Subcutaneous abdominal adipose tissue (tissue), 5 donors: ENCODE measurements around the gene ADM5.

Experiments
- H3K27ac ChIP-seq: one replicate; pipeline ENCODE4 v1.7.0; 2013; ENCODE audit warnings: low read depth, mild to moderate bottlenecking, inconsistent platforms, low read length, moderate library complexity
- H3K27me3 ChIP-seq, 5 donors: one replicate each; pipeline ENCODE4 v1.7.0; 2013; ENCODE audit warnings: low read length in 5 of 5, inconsistent platforms in 1 of 5; ENCODE audit not compliant: control insufficient read depth in 5 of 5, insufficient read depth in 4 of 5
- H3K36me3 ChIP-seq, 5 donors: one replicate each; pipeline ENCODE4 v1.7.0; 2013; ENCODE audit warnings: low read length in 5 of 5; ENCODE audit not compliant: control insufficient read depth in 5 of 5, insufficient read depth in 5 of 5
- H3K4me1 ChIP-seq, 5 donors: one replicate each; pipeline ENCODE4 v1.7.0; 2013; ENCODE audit warnings: low read length in 5 of 5, mild to moderate bottlenecking in 3 of 5, moderate library complexity in 1 of 5; ENCODE audit not compliant: control insufficient read depth in 5 of 5, insufficient read depth in 5 of 5
- H3K4me3 ChIP-seq, 5 donors: one replicate each; pipeline ENCODE4 v1.7.0; 2013; ENCODE audit warnings: low read length in 5 of 5, low read depth in 1 of 5
- H3K9ac ChIP-seq, 5 donors: one replicate each; pipeline ENCODE4 v1.7.0; 2013; ENCODE audit warnings: low read length in 5 of 5, mild to moderate bottlenecking in 4 of 5, moderate library complexity in 3 of 5
- H3K9me3 ChIP-seq, 5 donors: one replicate each; pipeline ENCODE4 v1.7.0; 2013; ENCODE audit warnings: low read length in 5 of 5; ENCODE audit not compliant: control insufficient read depth in 5 of 5
- donor health status: healthy.
- donor health status: healthy.
- donor health status: healthy.
- donor health status: healthy.
- donor health status: healthy.

ADM5 gene

GRCh38 chr19:49651029-49651819 lies 38.2 kb upstream of the ADM5 start:
- Histone ChIP-seq H3K27me3 (no peaks in the 10 kb centered on the region), H3K4me1 (no peaks in the 10 kb centered on the region), H3K36me3 (peaks cover 0 to 89% (median 79%) of the 10 kb centered on the region in 5 donors)

GRCh38 chr19:49651820-49652550 lies 37.4 kb upstream of the ADM5 start:
- no peaks in the 10 kb centered on the region for H3K9me3 ChIP-seq
- H3K27me3 ChIP-seq = no peaks in the 10 kb centered on the region
- H3K4me3 ChIP-seq = no peak overlapping the region
- no peak overlapping the region for H3K9ac ChIP-seq
- peaks cover 0 to 89% (median 79%) of the 10 kb centered on the region in 5 donors for H3K36me3 ChIP-seq
- H3K27ac ChIP-seq = no peak overlapping the region
- no peaks in the 10 kb centered on the region for H3K4me1 ChIP-seq

More at GRCh38 chr19:49651029-49651819, 38.2 kb upstream of the ADM5 start:
- Histone ChIP-seq H3K27ac (no peak overlapping the region), H3K9ac (no peak overlapping the region), H3K4me3 (no peak overlapping the region), H3K9me3 (no peaks in the 10 kb centered on the region)

- no peaks in the 10 kb centered on the region for H3K27me3 ChIP-seq
- no peaks in the 10 kb centered on the region for H3K9me3 ChIP-seq
- no peak overlapping the region for H3K9ac ChIP-seq
- H3K4me1 ChIP-seq = no peaks in the 10 kb centered on the region
- no peak overlapping the region for H3K27ac ChIP-seq
- H3K4me3 ChIP-seq = no peak overlapping the region
- H3K36me3 ChIP-seq = peaks cover 0 to 88% (median 79%) of the 10 kb centered on the region in 5 donors
These were observed 36.6 kb upstream of the ADM5 start for GRCh38 chr19:49652551-49653465.

- peaks cover 0 to 91% (median 84%) of the 10 kb centered on the region in 5 donors for H3K36me3 ChIP-seq
- H3K27me3 ChIP-seq = no peaks in the 10 kb centered on the region
These were observed 36.0 kb upstream of the ADM5 start for GRCh38 chr19:49653466-49653806.

GRCh38 chr19:49654581-49654980 lies 34.8 kb upstream of the ADM5 start:
- Histone ChIP-seq H3K4me3 (no peak overlapping the region), H3K4me1 (no peaks in the 10 kb centered on the region), H3K36me3 (peaks cover 0 to 94% (median 89%) of the 10 kb centered on the region in 5 donors), H3K9ac (no peak overlapping the region), H3K27ac (no peak overlapping the region), H3K9me3 (no peaks in the 10 kb centered on the region), H3K27me3 (no peaks in the 10 kb centered on the region)

More at GRCh38 chr19:49653466-49653806, 36.0 kb upstream of the ADM5 start:
- no peak overlapping the region for H3K9ac ChIP-seq
- no peak overlapping the region for H3K4me3 ChIP-seq
- no peak overlapping the region for H3K27ac ChIP-seq
- H3K9me3 ChIP-seq = no peaks in the 10 kb centered on the region
- H3K4me1 ChIP-seq = no peaks in the 10 kb centered on the region

GRCh38 chr19:49655570-49656455 lies 33.6 kb upstream of the ADM5 start:
- Histone ChIP-seq H3K9ac (no peak overlapping the region), H3K27ac (no peak overlapping the region), H3K4me3 (no peak overlapping the region), H3K27me3 (no peaks in the 10 kb centered on the region), H3K36me3 (peaks cover 0 to 95% (median 90%) of the 10 kb centered on the region in 5 donors), H3K9me3 (no peaks in the 10 kb centered on the region), H3K4me1 (no peaks in the 10 kb centered on the region)

- Histone ChIP-seq H3K4me3 (no peak overlapping the region), H3K27me3 (no peaks in the 10 kb centered on the region), H3K36me3 (peaks cover 0 to 95% (median 91%) of the 10 kb centered on the region in 5 donors), H3K9me3 (no peaks in the 10 kb centered on the region), H3K4me1 (no peaks in the 10 kb centered on the region), H3K27ac (no peak overlapping the region), H3K9ac (no peak overlapping the region)
These were observed 32.8 kb upstream of the ADM5 start for GRCh38 chr19:49656456-49657109.

GRCh38 chr19:49657493-49658138 lies 31.8 kb upstream of the ADM5 start:
- no peak overlapping the region for H3K4me3 ChIP-seq
- H3K4me1 ChIP-seq = no peaks in the 10 kb centered on the region
- H3K9ac ChIP-seq = no peak overlapping the region
- H3K27me3 ChIP-seq = no peaks in the 10 kb centered on the region
- peaks cover 0 to 99% (median 95%) of the 10 kb centered on the region in 5 donors for H3K36me3 ChIP-seq
- no peak overlapping the region for H3K27ac ChIP-seq
- no peaks in the 10 kb centered on the region for H3K9me3 ChIP-seq
